GM21423 (cell line): Measurements from ENCODE around the gene RNF11.

Experiments
- ATAC-seq: cut with Tn5 transposase; IDR thresholded peaks from one replicate; pipeline ENCODE4 v1.9.1; 2021; ENCODE audit warnings: mild to moderate bottlenecking, moderate library complexity; ENCODE audit not compliant: unreplicated experiment

RNF11 gene

GRCh38 chr1:51294566-51295184, 58.6 kb downstream of the RNF11 start:
- no peak for ATAC-seq

- no peak for ATAC-seq
Measured at GRCh38 chr1:51295926-51296325, 59.9 kb downstream of the RNF11 start.

DNA sequence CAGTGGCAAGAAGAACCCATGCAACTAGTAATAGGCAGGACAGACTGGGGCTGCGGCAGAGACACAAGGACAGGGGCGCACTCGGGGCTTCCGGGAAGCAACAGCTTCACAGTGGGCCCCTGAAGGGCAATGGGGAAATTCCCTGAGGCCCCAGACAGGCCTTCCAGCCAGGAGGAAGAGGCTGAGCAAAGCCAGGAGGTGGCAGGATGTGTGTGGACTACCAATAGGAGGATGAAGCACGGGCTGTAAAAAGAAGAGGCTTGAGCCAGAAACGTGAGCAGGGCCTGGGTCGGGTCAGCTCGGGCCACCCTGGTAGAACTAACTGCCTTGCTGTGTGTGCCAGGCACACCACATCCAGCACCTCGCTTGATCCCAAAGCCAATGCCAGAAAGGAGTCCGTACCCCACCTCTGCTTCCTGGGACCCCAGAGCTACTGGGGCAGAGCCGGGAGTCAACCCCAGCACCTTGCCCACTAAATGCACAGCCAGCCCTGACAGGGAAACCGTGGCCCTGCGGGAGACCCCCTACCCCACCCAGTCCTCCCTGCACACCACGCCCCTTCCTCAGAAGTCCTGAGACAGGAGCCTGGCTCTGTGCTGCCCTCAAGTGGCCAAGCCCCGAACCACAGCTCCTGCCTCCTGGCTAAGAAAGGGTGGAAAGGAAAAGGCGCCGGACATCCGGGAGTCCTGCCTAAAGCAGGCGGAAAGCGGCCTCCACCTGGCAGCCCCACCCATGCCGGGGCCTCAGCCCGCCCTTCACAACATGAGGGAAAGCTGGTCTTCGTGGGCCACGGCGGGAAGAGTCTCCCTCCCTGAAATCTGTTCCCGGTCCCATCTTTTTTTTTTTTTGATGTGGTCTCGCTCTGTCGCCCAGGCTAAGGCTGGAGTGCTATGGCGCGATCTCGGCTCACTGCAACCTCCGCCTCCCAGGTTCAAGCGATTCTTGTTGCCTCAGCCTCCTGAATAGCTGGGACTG, 60.6 kb downstream of the RNF11 start:
- peak; percentile 57 for ATAC-seq

DNA sequence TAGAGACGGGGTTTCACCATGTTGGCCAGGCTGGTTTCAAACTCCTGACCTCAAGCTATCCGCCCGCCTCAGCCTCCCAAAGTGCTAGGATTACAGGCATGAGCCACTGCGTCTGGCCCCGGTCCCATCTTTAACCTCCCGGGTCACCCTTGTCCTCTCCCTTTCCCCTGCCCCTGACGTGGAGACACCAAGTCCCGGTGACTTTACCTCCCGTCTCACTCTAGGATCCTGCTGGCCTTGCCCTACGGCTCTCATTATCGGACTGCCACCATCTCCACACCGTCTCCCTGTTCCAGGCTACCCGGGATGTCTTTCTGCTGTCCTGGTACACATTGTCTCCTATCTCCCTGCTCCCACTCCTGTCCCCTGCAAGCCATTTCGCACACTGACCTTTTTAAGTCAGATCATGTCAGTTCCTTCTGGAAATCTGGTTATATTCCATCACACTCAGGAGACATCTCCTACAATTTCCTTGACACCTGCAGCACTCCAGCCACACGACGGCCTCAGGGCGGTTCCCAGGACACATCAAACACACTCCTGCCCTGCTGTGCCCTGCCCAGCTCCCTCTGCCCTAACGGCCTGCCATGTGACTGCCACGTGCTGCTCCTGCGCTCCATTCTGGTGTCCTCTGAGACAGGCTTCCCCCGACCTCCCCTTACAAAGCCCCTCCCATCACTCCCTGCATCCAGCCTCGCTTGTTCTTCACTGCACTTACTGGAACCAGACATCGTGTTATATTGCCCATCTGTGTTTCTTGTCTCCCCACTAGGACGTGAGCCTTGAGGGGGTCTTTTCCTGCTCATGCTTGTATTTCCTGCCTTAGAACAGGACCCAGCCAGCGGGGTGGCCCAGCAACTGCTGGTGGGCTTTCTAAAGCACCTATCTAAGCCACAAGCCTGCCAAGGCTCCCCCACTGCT, 61.6 kb downstream of the RNF11 start:
- no peak for ATAC-seq

DNA sequence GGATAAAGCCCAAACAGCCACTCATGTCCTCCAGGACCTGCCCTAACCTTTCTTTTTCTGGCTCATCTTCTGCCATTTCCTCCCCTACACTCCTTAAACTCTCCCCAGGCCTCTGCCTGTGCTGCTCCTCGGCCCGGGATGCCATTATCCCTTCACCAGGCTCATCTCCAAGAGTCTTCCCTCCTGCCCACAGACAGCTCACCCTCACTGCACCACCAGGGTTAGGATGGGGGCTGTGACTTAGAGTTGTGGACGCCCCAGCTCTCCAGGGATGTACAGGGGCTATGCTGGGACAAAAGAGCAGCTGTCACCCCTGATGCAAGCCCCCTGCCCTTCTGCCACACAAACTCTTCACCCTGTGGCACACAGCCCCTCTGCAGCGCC, 62.2 kb downstream of the RNF11 start:
- ATAC-seq: no peak

DNA sequence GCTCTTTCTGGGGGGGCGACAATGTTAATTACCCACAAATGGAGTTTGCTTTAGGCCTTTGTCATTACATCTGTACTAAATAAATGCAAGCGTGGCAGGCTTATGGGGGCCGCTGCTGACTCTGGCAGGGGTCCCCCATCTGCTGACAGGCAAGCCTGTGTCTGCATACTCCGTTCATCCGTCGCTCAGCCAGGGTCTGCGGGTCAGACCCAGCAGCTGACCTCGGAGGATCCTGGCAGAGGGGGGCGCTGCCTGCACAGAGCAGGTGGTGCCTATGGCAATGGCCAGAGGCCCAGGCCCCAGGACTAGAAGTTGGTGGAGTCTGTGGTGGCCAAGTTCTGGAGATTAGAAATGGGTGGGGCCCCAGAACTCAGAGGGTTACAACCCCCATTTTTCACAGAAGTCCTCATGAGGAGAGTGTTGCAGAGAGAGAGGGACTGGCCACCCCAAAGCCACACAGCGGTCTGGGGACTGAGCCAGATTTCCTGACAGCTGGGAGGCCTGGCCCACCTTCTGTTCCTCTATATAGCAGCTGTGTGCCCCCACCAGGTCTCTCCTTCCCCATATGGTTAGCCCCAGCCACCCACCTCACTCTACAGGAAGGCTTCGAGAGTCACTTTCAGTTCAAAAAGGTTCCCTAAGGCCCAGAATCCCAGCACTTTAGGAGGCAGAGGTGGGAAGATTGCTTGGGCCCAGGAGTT, 63.3 kb downstream of the RNF11 start:
- ATAC-seq: no peak

GRCh38 chr1:51299981-51300670, 64.1 kb downstream of the RNF11 start:
- no peak for ATAC-seq

DNA sequence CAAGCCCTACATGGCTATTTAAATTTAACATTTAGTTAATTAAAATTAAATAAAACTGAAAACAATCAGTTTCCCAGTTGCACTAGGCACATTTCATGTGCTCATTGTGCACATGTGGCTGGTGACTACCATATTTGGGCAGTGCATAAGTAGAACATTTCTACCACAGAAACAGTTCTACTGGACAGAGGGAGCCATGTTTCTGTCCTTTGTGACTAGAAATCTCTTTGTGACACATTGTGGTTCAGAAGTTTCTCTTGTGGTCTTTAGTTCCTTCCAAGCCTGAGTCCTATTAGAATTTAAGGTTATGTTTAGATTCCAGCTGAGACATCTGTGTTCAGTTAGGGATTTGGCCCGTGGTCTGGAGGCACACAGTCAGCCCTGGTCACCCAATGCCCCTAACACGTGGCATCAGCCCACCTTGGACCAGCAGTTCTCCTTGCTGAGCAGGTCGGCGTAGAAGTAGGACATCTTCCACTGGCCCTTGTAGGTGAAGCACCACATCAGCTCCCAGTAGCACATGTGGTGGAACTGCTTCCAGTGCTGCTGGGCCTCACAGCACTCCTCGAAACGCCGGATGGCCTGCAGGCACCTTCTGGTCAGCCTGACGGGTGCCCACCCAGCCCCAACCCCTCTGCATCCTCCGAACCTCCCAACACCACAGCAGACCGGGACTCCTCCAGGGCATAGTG, 65.2 kb downstream of the RNF11 start:
- peak; percentile 30 for ATAC-seq

GRCh38 chr1:51301844-51302162, 65.7 kb downstream of the RNF11 start:
- ATAC-seq: no peak

- no peak for ATAC-seq
Measured at GRCh38 chr1:51302270-51302669, 66.2 kb downstream of the RNF11 start.

DNA sequence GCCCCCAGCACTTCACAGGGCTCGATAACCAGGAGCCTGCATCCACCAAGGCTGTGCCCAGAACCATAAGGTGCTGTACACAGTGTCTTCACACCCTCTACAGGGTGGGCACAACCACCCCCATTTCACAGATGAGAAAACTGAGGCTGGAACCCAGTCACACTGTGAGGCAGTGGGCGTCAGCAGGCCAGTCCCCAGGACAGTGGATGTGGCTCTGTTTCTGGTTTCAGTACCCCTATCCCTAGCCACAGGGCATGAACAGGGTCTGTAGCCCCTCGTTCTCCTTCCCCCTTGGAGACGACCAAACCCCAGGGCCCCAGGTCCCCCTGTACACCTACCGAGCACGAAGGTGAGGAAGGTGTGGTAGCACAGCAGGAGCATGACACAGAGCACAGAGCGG, 66.7 kb downstream of the RNF11 start:
- no peak for ATAC-seq

GRCh38 chr1:51303315-51303714, 67.2 kb downstream of the RNF11 start:
- no peak for ATAC-seq

DNA sequence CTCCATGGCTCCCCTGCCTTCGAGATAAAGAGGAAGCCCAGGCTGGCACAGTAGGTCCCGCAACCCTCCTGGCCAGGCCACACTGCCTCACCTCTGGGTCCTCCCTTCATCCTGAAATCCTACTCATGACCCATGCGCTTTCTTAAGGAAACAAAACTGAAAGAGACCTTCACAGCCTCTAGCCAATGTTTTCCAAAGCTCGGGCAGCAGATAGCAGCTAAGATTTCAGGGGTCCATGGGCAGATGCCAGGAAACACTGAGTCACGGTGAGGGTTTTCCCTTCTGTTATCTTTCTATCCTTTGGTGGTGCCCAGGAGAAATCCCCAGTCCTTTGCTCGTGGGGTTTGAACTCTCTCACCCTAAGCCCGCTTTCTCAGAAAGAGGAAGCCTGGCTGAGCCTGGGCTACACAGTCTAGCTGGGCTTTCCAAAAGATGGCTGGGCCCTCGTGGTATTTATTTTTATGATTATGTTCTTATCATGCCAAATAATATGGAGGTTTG, 67.7 kb downstream of the RNF11 start:
- no peak for ATAC-seq

DNA sequence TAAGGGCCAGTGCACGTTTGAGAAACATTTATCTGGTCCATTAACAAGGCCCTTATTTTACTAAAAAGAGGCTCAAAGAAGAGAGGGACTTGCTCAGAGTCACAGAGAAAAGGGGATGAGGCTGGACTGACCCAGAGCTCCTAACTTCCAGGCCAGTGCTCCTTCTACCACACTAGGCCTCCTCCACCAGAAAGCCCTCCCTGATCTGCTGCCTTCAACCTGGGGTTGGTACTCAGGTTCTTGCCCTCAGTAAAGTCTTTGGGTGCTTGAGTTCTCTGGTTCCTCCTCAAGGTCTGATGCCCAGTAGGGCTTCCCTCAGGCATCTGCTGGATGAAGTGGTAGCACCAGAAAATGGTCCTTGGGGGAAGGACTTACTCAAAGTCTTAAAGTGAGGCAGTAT, 68.3 kb downstream of the RNF11 start:
- no peak for ATAC-seq

- no peak for ATAC-seq
Measured at GRCh38 chr1:51305371-51305823, 69.3 kb downstream of the RNF11 start.

DNA sequence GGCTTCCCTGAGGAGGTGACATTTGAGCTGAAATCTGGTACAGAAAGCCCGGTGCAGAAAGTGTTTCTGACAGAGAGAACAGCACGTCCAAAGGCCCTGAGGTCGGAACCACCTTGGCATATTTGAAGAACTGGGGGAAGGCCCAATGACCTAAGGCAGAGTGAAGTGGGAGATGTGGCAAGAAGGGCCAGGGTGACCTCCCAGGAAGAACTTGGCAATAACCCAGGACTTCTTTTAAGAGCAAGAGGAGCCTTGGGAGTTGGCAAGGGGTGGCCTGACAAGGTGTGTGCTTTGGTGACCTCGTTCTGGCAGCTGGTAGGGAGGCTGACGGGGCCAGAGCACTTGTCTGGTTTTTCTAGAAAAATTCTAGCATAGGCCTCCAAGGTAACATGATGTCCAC, 70.9 kb downstream of the RNF11 start:
- ATAC-seq: no peak

- no peak for ATAC-seq
Measured at GRCh38 chr1:51308636-51309035, 72.6 kb downstream of the RNF11 start.

DNA sequence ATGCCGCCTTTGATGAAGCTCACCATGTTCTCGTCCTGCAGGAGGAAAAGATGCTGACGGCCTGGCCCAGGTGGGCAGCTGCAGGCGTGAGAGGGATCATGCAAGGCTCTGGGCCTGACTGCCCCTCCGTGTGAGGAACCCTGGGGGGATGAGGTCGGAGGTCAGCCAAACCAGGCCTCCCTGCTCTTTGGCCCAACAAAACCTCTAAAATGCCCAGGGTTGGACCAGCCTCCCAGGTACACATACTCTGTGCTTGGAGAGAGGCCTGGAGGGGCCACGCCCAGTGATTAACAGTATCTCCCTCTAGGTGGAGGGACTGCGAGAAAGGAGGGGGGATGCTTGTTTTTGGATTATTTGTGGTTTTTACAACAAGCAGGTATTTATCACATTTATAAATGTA, 73.2 kb downstream of the RNF11 start:
- no peak for ATAC-seq

DNA sequence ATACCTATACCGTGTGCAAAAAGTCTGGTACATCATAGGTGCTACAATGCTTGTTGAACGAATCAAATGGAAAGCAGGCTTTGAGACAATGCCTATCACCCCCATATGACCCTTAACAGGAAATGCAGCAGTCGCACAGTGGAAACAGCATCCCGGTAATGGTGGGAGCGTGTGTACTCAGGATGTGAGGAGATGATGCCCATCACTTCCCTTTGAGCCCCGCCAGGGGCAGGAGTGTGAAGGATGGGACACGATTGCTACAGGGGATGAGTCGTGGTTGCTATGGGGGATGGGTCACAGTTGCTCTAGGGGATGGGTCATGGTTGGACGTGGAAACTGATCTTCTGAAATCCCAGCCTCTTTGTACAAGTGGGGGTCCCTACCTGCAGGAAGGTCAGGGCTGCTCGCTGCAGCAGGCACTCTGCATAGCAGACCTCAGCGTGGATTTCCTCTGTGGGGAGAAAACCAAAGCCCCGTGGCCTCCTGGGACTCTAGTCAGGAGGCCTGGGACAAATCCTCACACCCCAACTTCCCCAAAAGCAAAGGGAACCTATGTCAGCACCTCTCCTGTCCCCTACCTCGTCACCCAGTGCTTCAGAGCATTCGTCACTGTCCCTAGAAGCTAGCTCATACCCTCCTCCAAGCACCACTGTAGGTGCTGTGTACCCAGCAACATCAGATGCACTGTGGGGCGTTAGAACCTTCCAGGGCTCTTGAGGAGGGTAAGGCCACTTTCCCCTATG, 75.0 kb downstream of the RNF11 start:
- no peak for ATAC-seq
